ENCODE results near the gene VMP1.

The VMP1 gene

DNA sequence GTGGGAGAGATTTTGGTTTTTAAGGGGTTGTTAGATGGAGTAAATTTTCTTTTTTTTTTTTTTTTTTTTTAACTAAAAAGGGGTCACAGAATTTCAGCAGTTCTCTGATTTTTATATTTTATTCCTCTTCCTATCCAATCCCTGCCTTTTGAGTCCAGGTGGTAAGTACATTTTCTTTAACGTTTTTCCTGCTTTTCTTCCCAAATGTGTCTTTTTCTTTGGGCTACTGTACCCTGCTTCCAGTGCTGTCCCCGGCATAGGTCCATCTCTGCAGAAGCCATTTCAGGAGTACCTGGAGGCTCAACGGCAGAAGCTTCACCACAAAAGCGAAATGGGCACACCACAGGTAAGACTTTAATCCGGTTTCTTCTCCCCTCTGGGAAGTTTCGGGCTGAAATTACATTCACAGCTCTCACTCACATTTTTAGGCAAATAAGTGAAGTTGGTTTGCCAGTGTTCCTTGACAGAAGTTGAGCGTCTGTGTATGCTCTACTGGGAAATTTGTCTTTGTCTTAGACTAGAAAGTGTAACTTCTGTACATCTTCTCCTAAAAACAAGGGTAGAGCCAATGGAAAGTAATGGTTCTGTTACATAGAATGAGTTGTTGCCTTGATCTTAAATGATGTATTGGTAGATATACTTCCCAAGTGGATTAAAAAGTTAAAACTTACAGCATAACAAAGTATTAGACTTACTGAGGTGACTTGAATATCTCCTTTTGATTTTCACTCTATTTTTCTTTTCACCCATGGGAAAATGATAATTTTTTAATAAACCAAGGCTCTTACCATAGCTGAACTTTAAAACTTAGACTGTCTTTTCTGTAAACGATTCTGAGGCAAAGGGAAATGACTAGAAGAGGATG lies 130.8 kb downstream of the VMP1 start (continued):
- TF ChIP-seq, protein P1, sequence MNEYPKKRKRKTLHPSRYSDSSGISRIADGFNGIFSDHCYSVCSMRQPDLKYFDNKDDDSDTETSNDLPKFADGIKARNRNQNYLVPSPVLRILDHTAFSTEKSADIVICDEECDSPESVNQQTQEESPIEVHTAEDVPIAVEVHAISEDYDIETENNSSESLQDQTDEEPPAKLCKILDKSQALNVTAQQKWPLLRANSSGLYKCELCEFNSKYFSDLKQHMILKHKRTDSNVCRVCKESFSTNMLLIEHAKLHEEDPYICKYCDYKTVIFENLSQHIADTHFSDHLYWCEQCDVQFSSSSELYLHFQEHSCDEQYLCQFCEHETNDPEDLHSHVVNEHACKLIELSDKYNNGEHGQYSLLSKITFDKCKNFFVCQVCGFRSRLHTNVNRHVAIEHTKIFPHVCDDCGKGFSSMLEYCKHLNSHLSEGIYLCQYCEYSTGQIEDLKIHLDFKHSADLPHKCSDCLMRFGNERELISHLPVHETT (tag by site-specific recombination; IDR thresholded peaks at IDR 0.05) = 0 out of 2 replicates have a peak, but pooled peaks have one; percentile 61
- TF ChIP-seq ZNF433 (tag by site-specific recombination; IDR thresholded peaks at IDR 0.05; ENCODE audit: low read depth) (no peak), KLF10 (tag by site-specific recombination; IDR thresholded peaks at IDR 0.05) (no peak), ZNF362 (tag by site-specific recombination; IDR thresholded peaks at IDR 0.05) (no peak), ZNF391 (tag by site-specific recombination; IDR thresholded peaks at IDR 0.05; ENCODE audit: borderline replicate concordance, low read depth) (no peak), ZNF561 (tag by site-specific recombination; IDR thresholded peaks at IDR 0.05; ENCODE audit: borderline replicate concordance) (no peak), ZNF302 (tag by site-specific recombination; IDR thresholded peaks at IDR 0.05; ENCODE audit: low read depth) (no peak), BCL11A (tag by site-specific recombination; IDR thresholded peaks at IDR 0.05; ENCODE audit: low read depth) (no peak; the same call in 1 of the 2 replicates), ZNF76 (tag by site-specific recombination; IDR thresholded peaks at IDR 0.05; ENCODE audit: borderline replicate concordance, low read depth) (no peak), ZNF629 (tag by site-specific recombination; IDR thresholded peaks at IDR 0.05) (0 out of 2 replicates have a peak, but pooled peaks have one; percentile 8), RBAK (tag by site-specific recombination; IDR thresholded peaks at IDR 0.05) (no peak), ZNF623 (tag by site-specific recombination; IDR thresholded peaks at IDR 0.05) (no peak), ZNF133 (tag by site-specific recombination; IDR thresholded peaks at IDR 0.05) (no peak), ZNF473 (tag by site-specific recombination; IDR thresholded peaks at IDR 0.05) (no peak), ZNF239 (tag by site-specific recombination; IDR thresholded peaks at IDR 0.05) (no peak), ZEB2 (tag by site-specific recombination; IDR thresholded peaks at IDR 0.05) (no peak), MZF1 (tag by site-specific recombination; IDR thresholded peaks at IDR 0.05; ENCODE audit: borderline replicate concordance) (no peak), ZNF747 (tag by site-specific recombination; IDR thresholded peaks at IDR 0.05) (no peak), YY1 (tag by site-specific recombination; IDR thresholded peaks at IDR 0.05) (no peak), ZNF585B (tag by site-specific recombination; IDR thresholded peaks at IDR 0.05) (no peak)
- TF ChIP-seq, protein P2, sequence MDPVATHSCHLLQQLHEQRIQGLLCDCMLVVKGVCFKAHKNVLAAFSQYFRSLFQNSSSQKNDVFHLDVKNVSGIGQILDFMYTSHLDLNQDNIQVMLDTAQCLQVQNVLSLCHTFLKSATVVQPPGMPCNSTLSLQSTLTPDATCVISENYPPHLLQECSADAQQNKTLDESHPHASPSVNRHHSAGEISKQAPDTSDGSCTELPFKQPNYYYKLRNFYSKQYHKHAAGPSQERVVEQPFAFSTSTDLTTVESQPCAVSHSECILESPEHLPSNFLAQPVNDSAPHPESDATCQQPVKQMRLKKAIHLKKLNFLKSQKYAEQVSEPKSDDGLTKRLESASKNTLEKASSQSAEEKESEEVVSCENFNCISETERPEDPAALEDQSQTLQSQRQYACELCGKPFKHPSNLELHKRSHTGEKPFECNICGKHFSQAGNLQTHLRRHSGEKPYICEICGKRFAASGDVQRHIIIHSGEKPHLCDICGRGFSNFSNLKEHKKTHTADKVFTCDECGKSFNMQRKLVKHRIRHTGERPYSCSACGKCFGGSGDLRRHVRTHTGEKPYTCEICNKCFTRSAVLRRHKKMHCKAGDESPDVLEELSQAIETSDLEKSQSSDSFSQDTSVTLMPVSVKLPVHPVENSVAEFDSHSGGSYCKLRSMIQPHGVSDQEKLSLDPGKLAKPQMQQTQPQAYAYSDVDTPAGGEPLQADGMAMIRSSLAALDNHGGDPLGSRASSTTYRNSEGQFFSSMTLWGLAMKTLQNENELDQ (tag by site-specific recombination; IDR thresholded peaks at IDR 0.05; ENCODE audit: low read depth) = no peak
- TF ChIP-seq, protein P3, sequence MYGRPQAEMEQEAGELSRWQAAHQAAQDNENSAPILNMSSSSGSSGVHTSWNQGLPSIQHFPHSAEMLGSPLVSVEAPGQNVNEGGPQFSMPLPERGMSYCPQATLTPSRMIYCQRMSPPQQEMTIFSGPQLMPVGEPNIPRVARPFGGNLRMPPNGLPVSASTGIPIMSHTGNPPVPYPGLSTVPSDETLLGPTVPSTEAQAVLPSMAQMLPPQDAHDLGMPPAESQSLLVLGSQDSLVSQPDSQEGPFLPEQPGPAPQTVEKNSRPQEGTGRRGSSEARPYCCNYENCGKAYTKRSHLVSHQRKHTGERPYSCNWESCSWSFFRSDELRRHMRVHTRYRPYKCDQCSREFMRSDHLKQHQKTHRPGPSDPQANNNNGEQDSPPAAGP (tag by site-specific recombination; IDR thresholded peaks at IDR 0.05) = no peak; the same call in 1 of the 2 replicates
- TF ChIP-seq, protein P4, sequence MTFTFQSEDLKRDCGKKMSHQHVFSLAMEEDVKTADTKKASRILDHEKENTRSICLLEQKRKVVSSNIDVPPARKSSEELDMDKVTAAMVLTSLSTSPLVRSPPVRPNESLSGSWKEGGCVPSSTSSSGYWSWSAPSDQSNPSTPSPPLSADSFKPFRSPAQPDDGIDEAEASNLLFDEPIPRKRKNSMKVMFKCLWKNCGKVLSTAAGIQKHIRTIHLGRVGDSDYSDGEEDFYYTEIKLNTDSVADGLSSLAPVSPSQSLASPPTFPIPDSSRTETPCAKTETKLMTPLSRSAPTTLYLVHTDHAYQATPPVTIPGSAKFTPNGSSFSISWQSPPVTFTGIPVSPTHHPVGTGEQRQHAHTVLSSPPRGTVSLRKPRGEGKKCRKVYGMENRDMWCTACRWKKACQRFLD (tag by site-specific recombination; IDR thresholded peaks at IDR 0.05) = no peak
- TF ChIP-seq, protein P5, sequence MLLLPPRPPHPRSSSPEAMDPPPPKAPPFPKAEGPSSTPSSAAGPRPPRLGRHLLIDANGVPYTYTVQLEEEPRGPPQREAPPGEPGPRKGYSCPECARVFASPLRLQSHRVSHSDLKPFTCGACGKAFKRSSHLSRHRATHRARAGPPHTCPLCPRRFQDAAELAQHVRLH (tag by site-specific recombination; IDR thresholded peaks at IDR 0.05) = no peak
